AG20443 (cell line): Measurements from ENCODE around the gene AP4S1.
"Not testable (repeated sequence)": the region's sequence is repeated elsewhere in the genome, so short reads cannot be mapped to it uniquely, and the experiment has no call there.

Experiments used
- DNase-seq: peaks from one replicate; pipeline ENCODE4 v3.0.0; 2012; ENCODE audit warnings: low spot score, mixed read lengths

Gene AP4S1

GRCh38 chr14:31043379-31043778, 17.9 kb downstream of the AP4S1 start:
- DNase-seq: no peak

GRCh38 chr14:31045501-31046080, 20.1 kb downstream of the AP4S1 start:
- no peak for DNase-seq

GRCh38 chr14:31047503-31047902, 22.1 kb downstream of the AP4S1 start:
- DNase-seq: no peak

GRCh38 chr14:31051023-31051422, 25.6 kb downstream of the AP4S1 start:
- no peak for DNase-seq

DNA sequence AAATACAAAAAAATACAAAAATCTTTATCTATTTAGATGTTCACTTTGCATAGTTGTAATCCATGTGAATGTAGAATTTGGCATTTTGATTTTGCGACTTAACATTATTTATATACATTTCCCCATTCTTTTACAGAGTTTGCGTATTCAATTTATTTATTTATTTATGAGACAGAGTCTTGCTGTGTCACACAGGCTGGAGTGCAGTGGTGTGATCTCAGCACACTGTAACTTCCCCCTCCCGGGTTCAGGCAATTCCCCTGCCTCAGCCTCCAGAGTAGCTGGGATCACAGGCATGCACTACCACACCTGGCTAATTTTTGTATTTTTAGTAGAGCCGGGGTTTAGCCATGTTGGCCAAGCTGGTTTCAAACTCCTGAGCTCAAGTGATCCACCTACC, 26.1 kb downstream of the AP4S1 start:
- no peak for DNase-seq

- peak; percentile 31 for DNase-seq
Observed at GRCh38 chr14:31052905-31053586, 27.6 kb downstream of the AP4S1 start.

DNA sequence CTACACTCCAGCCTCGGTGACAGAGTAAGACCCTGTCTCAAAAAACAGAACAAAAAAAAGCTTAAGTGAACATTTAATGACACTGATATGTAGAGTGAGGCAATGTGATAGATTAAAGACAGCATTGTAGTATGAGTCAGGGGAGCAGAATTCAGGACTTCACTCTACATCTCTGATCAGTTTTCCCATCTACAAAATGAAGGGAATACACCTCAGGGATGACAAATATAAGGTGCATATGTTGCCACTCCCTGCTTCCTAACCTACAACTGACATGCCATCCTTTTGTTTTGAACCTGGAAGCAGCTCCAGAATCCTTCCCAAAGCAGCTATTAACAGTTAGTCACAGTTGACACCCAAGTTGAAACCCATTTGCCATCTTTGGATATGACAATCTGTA, 31.6 kb downstream of the AP4S1 start:
- DNase-seq: no peak

GRCh38 chr14:31057701-31058364, 32.4 kb downstream of the AP4S1 start:
- DNase-seq: no peak

- DNase-seq: peak; percentile 64
Observed at GRCh38 chr14:31059152-31059924, 33.9 kb downstream of the AP4S1 start.

DNA sequence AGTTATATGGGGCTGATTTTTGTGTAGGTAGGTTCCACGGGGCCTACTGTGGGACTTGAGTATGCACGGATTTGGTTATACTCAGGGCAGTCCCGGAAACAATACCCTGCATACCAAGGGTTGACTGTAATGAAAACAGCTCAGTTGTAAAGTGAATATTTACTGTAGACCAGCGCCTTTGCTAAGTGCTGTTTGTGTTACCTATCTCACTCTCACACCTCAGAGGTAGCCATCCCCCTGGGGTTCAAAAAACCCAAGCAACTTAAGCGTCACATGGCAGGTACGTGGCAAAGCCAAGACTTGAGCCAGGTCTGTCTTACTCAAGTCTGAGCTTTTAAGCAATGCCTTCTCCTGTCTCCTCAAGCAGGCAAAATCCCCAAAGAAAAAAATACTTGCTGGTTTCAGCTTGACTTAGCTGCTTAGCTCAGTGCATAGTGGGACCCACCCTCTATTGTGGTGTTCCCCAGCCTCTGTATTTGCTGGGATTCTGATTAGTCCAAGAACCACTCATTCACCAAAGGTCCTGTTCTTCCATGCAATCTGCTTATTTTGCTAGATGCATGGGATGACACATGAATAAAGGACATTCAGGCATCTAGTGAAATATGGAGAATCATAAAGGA, 34.9 kb downstream of the AP4S1 start:
- no peak for DNase-seq

DNA sequence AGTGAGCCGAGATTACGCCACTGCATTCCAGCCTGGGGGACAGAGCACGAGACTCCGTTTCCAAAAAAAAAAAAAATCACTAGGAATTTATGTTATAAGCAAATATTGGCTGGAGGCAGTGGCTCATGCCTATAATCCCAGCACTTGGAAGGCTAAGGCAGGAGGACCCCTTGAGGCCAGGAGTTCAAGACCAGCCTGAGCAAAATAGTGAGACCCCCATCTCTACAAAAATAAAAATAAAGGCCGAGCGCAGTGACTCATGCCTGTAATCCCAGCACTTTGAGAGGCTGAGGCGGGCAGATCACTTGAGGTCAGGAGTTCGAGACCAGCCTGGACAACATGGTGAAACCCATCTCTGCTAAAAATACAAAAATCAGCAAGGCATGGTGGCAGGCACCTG, 37.5 kb downstream of the AP4S1 start:
- not testable (repeated sequence) for DNase-seq

DNA sequence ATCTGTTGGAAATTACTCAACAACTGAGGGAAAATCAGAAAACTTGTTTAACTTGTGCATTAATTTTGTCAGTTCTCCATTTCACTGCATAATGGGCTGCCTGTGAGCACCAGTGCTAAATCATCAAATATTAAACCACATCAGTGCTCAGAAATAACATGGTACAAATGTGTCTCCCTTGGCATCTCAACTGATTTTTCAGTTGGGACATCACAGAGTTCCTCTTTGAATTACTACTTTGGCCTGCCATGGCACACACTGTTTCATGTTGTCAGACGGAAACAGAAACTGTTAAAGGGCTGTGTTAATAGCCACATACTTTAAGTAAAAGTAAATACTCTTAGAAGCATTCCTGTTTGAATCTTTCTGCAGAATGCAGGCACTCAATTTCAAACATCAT, 42.8 kb downstream of the AP4S1 start:
- DNase-seq: no peak

- DNase-seq: no peak
Observed at GRCh38 chr14:31069343-31069742, 43.9 kb downstream of the AP4S1 start.

- peak; percentile 89 for DNase-seq
Observed at GRCh38 chr14:31070431-31070830, 45.0 kb downstream of the AP4S1 start.

GRCh38 chr14:31071151-31071550, 45.7 kb downstream of the AP4S1 start:
- DNase-seq: no peak

GRCh38 chr14:31075144-31075543, 49.7 kb downstream of the AP4S1 start:
- DNase-seq: no peak

GRCh38 chr14:31078766-31079165, 53.3 kb downstream of the AP4S1 start:
- DNase-seq: peak; percentile 19

DNA sequence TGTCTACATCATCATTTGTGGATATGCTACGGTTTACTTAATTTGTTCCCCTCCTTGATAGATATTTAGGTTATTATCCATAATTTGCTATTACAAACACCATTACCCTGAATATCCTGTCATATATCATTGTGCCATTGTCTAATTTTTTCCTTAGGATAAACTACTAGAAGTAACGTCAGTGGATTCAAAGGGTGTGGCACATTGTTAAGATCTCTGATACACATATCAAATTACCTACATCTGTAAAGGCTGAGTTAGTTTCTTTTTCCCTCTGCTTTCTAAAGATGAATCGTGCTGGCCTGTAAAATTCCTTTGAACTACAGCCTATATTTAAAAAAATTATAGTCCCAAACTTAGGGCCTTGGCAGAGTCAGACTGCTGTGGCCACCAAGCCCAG, 54.6 kb downstream of the AP4S1 start:
- no peak for DNase-seq

GRCh38 chr14:31080484-31080883, 55.0 kb downstream of the AP4S1 start:
- no peak for DNase-seq

DNA sequence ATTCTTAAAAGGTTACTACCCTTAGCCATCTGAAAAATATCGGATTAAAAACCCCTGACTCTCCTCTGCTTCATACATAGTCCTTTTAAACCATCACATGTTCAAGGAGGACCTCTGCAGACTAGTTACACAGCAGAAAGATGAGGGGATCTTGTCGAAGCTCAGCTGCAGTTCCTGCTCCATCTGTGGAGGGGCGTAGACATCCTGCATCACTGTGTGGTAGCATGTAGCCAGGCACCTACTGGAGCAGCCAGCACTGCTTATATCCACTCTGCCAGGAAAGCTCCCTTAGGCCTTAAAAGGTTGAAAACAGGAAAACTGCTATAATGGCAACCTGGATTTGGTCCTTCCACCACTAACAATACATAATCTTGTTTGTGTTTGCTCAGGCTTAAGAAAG, 58.3 kb downstream of the AP4S1 start:
- no peak for DNase-seq

DNA sequence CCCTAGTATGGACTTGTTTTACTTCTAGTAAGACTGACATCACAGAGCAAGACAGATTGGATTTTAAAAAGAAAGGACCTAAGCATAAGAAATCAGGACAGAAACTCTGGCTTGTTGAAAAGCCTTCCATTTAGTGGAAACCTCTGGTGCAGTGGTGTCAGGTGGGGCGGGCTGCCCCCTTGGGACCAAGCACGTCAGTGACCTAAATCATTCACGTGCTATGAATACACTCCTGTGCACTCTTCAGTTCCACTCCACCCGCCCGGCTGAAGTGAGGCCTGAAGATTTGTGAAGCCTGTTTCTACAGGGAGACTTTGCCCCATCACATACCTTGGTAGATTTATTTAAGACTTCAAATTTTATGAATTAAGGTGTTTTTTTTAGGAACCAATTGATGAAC, 58.9 kb downstream of the AP4S1 start:
- no peak for DNase-seq

DNA sequence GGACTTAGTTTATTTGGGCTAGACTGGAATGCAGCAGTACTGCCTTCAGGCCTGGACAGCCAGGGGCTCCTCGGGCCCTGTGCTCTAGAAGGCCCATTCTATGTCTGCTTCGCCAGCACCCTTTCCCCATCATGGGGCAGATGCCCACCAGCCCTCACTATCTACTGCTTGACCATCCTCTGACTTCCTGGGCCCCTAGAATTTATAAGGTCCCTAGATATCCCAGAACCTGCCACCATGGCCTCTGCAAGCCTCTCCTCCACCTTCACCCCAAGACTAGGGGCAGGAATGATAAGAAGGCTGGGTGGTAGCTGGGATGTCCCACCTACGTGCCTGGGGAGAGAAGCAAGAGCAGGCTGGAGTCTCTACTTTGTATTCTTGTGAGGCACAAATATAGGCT, 59.6 kb downstream of the AP4S1 start:
- no peak for DNase-seq
